Measurements from ENCODE around the gene TCP11.

Gene TCP11

DNA sequence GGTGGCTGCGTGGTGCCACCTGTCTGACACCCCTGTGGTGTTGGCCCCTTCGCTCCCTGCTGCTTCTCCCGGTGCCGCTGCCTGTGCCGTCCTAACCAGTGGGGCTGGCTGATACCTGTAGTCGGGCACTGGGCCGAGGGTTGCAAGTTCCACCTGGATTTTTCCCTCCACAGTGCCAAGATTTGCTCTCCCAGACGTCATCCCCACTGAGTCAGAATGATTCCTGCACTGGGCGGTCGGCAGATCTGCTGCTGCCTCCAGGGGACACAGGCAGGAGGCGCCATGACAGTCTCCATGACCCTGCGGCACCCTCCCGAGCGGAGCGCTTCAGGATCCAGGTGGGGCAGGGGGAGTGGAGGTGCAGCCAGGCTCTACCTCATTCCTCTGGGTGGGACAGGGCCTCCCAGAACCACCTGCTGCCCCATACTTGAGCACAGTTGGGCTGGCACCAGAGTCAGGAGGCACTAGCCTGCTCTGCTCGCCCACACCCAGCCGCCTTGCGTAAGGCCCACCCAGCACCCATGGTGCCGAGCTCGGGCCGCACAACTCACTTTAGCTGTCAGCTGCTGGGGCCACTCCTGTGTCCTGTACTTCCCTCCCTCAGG is 60.2 kb downstream of the TCP11 start:
- DNase-seq (ENCODE audit: low read depth in 3 of 3): no peak

DNA sequence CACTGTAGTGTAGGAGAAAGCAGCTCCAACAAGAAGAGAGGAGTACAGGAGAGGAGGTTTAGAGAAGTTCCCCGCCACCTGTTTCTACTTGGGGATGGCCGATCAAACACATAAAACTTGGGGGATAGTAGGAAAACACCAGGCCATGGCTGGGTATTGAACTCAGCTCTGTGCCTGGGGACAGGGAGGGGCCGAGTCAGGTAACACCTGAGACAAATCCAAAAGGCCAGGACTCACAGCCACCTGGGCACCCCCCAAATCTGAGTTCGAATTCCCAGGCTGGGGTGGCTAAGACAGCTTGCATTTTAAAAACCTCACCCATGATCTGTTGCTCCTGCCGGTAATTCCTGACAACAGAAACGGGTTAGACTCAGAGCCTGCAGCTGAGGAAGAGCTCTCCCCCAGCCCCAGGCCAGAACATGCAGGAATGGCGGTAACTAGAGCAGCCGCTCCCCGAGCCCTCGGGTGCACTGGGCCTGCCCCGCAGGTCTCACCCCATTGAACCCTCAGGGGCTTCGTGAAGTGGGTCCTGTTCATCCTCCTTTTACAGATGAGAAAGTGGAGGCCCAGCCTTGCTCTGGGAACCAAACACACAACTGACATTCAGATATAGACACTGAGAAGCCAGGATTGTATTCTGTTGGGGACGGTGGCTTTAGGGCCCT is 61.0 kb downstream of the TCP11 start:
- DNase-seq (ENCODE audit: low read depth in 3 of 3): no peak

DNA sequence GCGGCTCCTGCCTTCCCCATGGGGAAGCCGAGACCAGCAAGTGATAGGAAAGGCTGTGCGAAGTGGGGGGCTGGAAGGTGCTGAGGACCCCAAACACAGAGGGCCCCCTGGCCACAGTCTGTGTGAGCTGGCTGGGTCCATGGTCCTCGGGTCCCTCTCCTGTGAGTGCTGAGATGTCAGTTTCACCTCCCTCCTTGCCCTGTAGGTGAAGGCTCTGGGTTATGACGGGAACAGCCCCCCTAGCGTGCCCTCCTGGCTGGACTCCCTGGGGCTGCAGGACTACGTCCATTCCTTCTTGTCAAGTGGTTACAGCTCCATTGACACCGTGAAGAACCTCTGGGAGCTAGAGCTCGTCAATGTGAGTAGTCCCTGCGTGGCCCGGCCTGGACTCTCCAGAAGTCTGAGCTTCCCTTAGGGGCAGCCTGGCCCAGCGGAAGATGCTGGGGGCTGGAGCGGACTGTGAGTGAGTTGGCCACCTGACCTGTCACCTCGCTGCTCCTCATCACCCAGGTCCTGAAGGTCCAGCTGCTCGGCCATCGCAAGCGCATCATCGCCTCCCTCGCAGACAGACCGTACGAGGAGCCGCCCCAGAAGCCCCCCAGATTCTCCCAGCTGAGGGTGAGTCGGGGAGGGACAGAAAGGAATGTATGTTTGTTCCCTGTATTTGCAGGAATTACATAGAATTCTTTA is 61.7 kb downstream of the TCP11 start:
- no peak for DNase-seq (ENCODE audit: low read depth in 3 of 3)

DNA sequence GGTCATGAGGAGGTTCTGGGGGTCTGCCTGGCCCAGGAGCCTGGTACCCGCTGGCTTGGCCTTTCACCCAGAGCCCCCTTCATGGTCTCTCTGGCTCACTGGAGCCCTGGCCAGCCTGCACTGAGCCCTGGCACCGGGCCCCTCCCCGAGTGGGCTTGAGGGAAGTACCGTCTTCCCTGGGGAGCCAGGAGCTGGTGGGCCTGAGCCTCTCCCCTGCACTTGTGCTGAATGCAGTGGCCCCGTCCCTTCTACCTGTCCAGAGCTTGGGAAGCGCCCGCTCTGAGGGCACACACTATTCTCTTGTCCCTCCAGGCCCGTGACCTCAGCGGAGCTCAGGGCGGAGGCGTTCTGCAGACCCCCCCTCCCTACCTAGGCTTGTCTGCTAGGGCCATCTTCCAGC is 62.2 kb downstream of the TCP11 start:
- no peak for DNase-seq (ENCODE audit: low read depth in 3 of 3)

DNA sequence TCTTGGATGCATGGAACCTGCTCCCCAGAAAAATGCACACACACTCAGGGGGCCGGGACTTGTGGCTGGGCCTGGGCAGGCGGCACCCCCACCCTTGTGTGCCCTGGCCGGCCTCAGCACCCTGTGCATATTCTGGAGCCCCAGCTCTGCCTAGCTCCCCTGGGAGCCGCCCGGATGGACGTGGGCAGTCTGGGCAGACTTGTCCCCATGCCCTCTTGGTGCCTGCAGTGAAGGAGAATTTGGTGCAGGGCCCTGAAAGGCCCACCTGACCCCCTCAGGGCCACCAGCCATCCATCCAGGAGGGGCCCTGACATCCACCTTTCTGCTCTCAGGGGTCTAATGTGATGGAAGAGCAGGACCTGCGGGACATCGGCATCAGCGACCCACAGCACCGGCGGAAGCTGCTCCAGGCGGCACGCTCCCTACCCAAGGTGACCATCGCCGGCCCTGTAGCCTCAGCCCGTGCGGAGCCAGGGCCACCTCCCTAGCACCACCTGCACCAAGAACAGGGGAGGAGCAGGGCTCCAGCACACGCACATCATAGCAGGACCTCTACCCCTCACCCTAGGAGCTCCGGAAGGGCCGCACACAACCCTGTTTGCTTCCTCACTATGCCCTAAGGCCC is 62.8 kb downstream of the TCP11 start:
- no peak for DNase-seq (ENCODE audit: low read depth in 3 of 3)

DNA sequence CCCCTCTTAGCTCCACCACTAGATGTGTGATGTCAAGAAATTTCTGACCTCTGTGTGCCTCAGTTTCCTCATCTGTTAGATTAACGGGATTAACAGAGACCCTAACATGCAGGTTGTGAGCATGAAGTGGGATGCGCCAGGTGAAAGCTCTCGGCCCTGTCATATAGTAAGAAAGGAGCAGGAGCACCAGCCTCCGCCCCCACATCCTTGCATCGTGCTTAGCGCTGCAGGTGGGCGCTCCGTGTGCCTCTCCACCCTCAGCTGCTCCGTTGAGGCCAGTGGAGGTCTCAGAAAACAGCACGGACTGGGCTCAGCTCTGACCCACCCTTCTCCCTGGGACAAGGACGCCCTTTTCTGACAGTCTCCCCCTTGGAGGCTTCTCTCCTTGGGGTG is 63.4 kb downstream of the TCP11 start:
- DNase-seq (ENCODE audit: low read depth in 3 of 3): no peak

DNA sequence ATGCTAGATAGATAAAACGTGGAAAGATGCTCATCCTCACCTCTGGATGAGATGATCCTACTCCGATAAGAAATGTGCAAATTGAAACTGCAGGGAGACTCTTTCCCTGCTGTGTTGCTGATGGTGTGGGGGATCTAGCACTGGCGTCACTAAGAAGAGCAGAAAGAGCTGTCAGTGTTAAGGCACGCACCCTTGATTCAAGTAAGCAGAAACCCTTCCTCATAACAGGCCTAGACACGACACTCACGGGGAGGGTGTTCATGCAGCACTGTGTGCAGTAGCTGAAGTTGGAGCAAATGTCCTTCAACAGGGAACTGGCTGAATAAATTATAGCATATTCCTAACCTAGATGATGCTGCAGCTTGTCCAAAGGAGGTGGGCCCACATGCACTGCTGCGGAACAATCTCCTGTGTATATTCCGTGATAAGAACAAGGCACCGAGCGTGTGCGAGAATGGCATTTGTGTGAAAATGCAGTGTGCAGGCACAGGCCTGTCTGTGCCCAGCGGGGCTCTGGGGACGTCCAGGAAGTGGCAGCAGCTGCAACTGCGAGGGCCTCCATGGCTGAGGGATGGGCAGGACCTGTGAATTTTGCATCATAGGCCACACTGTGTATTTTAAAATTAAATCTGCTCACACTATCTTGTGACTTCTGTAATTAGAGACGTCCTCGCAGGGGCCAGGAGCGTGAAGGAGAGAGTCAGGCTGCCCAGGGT is 64.0 kb downstream of the TCP11 start:
- DNase-seq (ENCODE audit: low read depth in 3 of 3): no peak

DNA sequence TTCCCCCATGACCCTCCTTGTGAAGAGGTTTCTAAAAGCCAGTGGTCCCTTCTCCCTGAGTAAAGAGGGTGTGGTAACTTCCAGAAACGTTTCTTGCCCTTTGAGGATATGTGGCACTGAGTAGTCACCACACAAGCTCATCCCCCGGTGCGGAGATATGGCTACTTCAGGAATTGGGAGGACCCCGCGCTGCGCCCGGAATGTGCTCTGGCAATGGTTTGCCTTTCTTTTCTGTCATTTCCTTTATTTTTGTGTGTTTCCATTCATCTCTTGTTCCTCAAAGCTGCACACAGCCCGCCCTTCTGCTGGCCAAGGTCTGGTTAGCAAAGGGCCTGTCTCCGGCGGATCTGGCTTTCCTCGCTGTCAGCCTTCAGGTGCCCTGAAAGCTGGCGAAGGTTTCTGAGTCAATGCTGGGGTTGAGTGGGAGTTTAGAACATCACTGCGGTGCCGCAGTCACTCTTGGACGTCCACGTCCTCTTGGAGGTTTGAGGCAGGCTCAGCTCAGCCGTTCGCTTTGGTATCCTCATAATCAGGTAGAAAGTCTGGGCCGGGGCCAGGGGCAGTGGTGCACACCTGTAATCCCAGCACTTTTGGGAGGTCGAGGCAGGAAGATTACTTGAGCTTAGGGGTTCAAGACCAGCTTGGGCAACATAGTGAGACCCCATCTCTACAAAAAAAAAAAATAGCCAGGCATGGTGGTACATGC is 67.2 kb downstream of the TCP11 start:
- no peak for DNase-seq (ENCODE audit: low read depth in 3 of 3)

DNA sequence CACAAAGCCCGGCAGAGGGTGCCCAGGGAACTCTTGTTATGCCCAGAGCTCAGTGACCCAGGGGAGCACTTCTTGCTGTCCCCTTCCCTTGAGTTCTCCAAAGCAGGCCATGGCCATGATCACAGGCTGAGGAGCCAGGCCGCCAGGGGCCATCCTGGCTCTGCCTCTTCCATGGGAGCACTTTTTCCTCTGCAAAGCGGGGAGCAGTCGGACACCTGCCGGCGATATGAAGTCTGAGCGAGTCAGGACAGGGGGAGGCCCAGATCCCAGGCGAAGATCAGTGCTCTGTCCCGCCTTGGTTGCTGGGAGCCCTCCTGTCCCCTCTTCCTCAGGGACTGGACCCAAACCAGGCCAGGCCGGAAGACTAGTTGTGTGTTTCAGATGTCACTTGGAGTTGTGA is 67.9 kb downstream of the TCP11 start:
- no peak for DNase-seq (ENCODE audit: low read depth in 3 of 3)

DNA sequence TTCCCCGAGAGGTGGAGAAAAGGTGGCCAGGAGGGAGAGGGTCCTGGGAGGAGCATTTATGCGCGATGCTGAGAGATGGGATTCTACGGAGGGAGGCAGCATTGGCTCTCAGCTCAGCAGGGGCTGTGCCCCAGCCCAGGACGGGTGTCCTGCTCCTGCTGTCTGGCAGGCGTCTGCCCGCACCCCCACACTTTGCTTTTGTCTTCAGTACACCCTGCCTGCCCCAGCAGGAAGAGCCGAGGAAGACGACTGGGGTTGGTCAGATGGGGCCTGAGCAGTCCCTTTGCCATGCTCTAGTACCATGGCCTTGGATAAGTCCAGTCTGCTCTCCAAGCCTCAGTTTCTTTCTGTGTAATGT is 68.5 kb downstream of the TCP11 start:
- DNase-seq (ENCODE audit: low read depth in 3 of 3): no peak

DNA sequence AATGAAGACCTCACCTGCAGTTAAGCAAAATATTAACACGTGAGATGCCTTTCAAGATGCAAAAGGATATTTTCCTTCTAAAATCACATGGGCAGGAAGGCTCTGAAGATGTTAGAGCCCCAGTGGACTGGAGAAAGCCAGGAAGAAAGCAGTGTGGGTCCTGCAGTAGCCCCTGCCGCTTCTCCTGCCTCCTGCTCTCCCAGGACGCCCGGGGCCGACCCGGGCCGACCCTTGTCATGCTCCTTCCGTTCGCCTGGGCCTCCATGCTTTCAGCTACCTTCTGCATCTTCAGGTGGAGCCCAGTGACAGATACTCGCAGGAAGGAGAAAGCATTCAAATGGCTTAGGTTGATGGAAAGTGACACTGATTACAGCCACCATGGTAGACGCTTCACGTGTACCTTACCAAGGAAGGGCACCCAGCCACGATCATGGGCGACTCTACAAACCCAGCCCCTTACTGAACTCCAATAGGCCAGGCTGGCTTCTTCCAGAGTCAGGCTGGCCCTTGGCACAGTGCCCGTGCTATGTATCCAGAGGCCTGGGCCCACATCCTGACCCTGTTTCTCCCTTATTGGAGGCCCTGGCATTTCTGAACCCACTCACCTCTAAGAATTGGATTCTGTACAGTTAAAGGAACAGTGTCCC is 69.0 kb downstream of the TCP11 start:
- DNase-seq (ENCODE audit: low read depth in 3 of 3): no peak

DNA sequence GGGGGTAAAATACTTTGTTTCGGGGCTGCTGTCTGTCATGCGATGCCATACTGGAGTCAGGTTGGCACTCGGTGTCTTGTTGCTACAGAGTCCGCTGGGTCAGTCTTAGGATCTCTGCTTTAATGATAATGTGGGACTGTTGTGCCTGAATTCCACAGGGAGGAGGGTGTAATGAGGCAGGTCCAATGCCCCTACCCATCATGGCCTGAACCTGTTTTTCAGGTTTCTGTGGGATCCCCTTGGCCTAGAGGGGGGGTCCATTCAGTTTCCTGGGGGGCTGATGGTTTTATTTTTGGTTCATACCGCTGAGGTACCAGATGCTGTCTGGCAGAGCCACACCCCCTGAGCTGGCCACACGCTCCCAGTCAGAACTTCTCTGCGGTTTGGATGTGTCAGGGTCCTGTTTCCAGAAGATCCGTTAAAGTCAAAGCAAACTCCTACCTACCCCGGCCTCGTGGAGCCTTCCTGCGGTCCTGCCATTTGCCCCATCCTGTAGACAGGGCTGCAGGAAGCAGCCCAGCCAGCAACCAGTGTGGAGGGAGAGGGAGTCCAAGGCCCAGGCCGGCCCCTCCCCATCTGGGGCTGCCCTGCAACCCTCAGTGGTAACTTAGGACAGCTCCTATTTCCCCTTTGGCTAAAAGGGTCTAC is 69.7 kb downstream of the TCP11 start:
- no peak for DNase-seq (ENCODE audit: low read depth in 3 of 3)

DNA sequence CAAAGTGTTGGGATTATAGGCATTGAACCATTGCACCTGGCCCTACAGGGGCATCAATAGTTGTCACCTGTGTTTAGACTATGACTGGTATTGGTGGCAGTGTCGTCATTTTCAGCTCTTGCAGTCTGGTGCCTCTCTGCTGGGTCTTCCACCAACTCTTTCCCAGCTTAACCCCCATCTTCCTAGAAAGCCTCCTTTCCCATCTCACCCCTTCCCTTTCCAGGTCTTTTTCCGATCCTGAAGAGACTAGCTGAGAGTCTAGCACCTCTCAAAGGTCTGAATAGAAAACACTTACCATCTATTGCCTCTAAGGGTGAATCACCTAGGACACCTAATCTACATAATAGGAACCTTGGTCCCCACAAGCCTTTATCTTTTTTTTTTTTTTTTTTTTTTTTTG is 71.0 kb downstream of the TCP11 start:
- no peak for DNase-seq (ENCODE audit: low read depth in 3 of 3)

DNA sequence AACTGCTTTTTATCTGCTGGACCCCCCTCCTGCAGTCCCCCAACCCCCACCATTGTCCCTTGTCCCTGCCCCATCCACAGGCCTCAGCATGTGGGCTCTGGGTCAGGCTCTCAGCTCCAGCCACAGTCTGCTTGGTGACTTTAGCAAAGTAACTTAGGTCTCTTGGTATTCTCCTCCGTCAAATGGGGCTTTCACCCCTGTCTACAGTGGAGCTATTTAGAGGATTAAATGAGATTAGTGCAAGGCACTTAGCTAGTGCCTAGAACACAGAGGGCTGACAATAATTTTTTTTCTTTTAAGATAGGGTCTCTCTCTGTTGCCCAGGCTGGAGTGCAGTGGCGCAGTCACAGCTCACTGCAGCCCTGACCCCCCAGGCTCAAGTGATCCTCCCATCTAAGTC is 71.9 kb downstream of the TCP11 start:
- DNase-seq (ENCODE audit: low read depth in 3 of 3): no peak

DNA sequence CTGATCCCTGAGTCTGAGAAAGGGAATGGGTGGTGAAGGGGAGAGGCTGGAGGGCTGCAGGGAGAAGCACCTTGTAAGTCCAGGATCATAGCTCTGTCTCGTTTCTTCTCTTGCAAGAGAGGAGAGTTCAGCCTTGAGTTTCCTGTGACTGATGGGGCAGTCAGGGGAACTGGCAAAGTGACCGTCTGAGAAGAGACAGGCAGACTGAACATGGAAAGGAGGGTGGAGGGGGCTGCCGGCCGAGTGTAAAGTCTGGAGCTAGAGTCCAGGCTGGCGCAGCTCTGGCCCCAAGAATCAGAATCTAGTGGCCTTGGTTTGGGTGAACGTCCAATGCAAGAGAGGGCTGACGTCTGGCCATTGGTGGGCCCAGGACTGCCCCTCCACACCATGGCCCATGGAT is 72.5 kb downstream of the TCP11 start:
- no peak for DNase-seq (ENCODE audit: low read depth in 3 of 3)

DNA sequence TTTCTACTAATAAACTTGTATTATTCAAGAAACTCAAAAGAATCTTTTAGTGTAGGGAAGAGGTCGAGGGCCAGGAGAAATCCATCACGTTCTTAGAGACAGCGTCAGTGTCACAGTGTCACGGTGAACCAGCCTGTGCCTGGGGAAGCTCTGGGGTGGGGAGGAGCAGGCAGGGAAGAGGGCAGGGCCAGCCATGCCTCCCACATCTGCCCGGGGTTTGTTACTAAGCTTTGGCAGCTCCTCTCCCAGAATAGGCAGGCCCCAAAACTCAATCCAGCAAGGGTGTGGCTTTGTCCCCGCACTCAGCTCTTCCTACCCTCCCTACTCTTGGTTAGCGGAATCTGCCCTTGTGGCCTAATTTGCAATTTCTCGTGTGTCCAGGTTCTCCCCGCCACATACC is 72.9 kb downstream of the TCP11 start:
- DNase-seq (ENCODE audit: low read depth in 3 of 3): no peak
